HG03432 (cell line): ENCODE measurements around the gene AMPD3.

Experiments used
- ATAC-seq: cut with Tn5 transposase; IDR thresholded peaks from one replicate; pipeline ENCODE4 v1.9.1; 2021; ENCODE audit warnings: mild to moderate bottlenecking, moderate library complexity; ENCODE audit not compliant: unreplicated experiment

The AMPD3 gene

DNA sequence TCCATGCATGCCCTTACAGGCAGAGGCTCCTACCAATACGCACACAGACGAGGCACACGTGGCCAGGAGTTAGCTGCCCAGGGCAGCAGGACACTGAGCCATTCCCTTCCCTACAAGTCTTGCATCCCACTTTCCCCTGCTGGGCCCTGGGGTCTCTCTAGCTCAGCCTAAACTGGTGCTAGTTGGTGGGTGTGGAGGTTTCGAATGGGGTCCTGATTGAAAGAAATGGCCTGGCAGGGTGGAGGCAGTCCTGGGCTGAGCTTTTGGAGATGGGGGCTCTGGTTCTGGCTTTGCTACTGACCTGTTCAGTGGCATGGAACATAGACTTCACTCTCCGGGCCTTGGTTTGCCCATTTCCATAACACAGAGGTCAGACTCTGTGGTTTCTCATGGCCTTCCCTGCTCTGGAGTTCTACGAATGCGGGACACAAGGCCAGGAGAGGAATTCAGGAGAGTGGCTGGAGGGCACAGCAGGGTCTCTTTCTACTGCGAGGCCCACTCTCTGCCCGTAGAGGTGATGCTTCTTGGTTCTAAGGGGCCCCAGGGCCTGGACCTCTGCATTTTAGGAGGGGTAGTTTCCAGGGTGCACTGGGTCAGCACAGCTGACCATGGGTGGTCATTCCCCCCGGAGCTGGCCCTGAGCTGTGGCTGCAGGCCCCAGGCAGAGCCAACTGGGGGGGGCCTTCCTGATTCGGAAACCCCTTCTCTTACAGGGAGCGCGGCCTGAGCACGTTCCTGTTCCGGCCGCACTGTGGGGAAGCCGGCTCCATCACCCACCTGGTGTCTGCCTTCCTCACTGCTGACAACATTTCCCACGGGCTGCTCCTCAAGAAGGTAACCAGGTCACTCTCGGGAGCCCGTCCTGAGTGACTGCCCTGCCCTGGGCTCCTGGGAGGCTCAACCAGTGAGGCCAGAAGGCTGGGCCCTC is 46.0 kb downstream of the AMPD3 start:
- no peak for ATAC-seq

DNA sequence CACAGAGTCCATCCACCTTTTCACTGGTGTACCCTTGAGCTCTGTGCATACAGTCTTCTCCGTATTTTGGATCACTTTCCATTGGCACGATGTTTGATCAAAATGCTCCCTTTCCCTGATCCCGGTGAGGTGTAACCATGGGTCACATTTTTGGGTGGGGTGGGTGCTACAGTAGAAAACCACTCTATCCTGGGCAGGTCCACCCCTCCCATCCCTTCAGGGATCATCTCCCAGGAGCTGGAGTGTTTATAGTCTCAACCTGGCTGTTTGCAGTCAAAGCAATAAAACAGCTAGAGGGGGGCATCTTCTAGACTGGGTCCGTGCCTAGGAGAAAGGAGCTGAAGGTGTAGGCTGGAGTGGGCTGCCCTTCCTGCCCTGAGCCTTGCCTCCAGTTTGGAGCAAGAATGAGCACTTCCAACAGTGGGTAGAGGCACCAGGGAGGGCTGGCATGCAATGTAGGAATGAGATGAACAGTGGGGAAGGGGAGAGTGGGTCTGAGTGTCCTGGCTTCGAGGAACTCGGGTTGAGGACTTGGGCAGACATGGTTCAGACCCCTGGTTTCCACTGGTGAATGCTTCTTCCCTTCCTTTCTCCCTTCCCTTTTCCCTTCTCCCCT is 47.1 kb downstream of the AMPD3 start:
- no peak for ATAC-seq

DNA sequence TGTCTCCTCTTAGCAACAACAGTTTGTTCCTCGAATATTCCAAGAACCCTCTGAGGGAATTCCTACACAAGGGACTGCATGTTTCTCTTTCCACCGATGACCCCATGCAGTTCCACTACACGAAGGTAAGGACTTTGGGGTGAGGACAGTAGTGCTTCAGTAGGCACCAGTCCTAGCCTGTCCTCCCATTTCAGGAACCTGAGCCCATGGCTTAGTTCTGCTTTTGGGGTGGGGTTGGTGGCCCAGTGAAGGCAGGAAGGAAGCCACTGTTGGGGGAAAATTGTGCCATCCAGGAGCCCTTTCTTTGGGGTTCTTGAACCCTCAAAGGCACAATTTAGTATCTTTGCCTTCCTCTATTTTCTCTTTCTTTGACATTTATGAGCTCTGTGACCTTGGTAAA is 47.7 kb downstream of the AMPD3 start:
- ATAC-seq = no peak

DNA sequence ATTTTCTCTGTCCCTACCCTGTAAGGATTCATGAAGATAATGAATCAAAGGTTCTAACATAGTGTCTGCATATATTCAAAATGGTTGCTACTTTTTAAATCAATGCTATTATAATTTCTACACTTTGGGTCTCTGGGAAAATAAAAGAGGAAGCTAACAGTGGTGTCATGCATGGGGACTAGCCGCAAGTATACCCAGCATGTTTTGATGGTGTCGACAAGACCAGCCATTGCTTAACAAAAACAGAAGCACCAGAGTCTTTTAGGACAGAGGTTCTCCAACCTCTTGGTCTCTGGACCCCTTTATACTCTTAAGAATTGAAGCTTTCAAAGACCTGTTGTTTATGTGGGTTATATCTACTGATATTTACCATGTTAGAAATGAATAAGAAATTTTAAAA is 48.2 kb downstream of the AMPD3 start:
- no peak for ATAC-seq

DNA sequence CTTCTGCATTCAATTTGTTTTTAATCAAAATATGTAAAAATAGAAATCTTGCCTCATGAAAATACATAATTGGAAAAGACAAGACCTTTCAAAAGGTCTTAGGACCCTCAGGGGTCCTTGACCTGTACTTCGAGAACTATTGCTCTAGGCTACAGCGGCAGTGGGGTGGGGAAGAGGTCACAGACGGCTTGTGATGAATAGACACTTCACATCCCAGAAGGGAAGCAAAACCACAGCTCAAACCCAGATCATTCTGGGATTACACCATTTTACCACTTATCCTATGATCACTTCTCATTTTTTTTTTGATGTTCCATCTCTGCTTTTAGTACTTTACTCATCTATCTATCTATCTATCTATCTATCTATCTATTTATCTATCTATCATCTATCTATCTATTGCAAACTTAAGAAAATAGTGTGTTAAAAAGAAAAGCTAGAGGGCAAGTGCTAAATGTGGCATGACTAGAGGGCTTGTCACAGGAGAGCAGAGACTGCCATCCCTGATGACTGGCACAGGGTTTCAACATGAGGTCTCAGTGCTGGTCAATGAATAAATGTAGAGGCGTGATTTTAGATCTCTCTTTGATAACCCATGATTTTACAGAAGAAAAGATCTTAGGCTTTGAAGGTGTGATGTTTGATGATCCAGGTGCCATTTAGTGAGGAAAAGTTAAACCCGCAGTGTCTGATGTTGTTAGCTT is 48.9 kb downstream of the AMPD3 start:
- no peak for ATAC-seq

DNA sequence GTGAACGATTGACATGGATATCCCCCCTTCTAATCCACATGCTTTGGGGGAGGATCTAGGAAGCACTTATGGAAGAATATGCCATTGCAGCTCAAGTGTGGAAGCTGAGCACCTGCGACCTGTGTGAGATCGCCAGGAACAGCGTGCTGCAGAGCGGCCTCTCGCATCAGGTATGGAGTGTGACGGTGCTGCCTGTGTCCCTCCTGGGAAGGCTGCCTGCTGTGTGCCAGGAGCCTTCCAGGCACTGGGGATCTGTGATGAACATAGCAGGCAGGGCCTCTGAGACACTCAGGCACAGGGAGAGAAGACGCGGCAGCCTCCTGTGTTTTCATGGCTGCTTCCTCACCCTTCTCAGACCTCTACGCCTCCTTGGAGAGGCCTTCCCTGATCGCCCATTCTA is 49.4 kb downstream of the AMPD3 start:
- no peak for ATAC-seq

DNA sequence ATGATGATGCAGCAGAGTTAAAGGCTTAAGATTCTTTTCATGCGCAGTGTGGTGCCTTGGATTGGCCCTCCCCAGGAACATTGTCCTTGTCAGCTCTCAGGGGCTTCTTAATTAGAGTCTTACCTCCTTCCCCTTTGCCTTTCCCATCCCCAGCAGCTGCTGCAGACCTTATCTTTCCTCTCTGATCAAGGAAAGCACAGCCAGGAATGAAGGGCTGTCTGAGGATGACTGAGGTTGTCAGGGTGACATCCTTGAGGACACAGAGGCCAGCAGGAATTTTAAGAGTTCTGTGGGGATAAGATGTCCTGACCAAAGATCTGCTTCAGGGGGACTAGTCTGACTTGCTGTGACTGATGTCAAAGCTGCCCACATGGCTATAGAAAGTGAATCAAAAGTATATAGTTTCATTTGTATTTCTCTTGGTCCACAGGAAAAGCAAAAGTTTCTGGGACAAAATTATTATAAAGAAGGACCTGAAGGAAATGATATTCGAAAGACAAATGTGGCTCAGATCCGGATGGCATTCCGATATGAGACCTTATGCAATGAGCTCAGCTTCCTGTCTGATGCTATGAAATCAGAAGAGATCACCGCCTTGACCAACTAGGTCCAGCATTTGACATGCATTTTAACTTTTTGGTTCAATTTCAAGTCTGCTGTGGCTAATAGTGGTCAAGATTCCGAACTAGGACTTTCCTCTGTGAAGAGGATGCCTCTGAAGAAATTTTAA is 50.4 kb downstream of the AMPD3 start:
- ATAC-seq = no peak

DNA sequence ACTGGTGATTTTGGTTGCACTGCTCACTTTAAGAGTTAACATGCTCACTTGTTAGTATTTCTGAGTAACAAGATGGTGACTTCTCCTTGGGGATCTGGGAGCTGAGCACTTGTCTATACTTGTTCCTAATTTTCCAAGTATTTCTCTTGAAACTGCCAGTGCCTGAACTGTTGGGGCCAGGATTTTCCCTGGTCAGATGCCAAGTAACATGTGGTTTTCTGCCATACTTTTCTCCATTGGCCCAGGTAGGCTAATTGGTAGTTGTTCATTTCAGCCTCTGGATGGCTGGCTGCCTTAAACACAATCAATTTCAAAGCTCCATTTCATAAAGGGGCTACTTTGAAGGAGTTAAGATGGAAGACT is 50.9 kb downstream of the AMPD3 start:
- ATAC-seq = no peak

DNA sequence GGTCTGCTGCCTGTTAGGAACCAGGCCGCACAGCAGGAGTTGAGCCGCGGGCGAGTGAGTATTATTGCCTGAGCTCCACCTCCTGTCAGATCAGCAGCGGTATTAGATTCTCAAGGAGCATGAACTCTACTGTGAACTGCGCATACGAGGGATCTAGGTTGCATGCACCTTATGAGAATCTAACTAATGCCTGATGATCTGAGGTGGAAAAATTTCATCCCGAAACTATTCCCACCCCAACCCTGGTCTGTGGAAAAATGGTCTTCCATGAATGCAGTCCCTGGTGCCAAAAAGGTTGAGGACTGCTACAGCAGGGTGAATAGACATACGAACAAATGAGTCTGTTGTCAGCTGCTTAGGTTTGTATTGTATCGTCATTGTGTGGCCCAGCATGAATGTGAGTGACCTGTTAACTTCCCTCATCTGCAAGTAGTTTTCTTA is 56.1 kb downstream of the AMPD3 start:
- ATAC-seq = no peak

DNA sequence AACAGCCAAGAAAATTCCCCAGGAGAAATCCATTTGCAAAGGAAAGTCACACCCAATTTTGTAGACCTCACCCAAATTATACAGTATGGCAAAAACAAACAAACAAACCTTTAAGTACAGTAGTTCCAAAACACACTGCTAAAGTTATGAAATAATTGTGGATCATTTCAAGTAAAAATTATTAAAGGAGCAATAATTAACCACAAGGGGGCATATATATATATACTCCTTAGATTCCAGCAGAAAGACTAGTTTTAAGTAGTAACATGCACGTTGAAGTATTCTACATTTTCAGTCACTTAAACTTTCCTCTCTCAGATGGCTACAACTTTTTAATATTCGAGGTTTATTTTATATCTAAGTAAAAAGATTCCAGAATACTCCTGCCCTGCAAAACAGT is 59.1 kb downstream of the AMPD3 start:
- ATAC-seq = no peak

DNA sequence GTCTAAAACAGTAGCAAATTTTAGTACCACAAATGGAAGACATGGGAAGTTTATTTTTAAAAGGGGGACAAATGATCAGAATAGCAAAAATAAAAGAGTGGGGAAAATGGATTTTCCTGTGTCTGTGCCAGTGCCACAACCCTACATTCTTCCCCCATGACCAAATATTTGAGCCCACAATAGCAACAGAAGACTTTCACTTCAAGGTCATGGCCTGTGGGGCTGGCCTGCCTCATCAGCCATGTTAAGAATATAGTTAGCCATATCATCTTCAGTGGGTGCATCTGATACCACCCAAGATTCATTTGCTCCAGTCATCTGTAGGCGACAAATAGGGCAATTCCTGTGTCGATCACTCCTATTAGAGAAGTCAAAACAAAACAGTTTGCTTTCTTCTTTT is 59.6 kb downstream of the AMPD3 start:
- no peak for ATAC-seq

DNA sequence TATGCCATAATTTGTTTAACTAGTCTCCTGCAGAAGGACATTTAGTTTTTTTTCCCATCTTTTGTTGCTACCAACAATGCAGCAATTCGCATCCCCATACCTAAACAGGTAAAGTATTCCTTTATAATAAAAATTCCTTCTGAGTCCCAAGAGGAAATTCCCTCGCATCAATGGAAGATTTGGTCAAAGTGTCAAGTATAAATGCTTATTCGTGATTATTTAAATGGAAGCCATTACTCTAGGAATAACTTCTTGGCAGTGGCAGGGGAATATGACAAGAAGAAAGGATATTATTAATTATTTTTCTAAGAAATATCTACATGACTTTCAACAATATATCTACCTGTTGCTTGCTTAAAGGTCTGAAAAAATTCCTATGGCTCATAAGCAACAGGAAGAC is 60.4 kb downstream of the AMPD3 start:
- no peak for ATAC-seq

DNA sequence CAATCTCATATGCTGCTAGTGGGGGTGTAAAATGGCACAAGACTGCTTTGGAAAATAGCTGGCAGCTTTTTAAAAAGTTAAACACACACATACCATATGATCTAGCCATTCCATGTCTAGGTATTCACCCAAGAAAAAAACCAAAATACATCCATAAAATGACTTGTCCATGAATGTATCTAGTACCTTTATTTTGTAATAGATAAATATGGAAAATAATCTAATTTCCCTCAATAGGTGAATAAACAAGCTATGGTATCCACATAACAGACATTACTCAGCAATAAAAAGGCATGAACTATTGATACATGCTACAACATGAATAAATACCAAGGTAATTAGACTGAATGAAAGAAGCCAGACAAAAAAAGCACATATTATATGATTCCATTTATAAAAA is 63.1 kb downstream of the AMPD3 start:
- ATAC-seq = no peak

DNA sequence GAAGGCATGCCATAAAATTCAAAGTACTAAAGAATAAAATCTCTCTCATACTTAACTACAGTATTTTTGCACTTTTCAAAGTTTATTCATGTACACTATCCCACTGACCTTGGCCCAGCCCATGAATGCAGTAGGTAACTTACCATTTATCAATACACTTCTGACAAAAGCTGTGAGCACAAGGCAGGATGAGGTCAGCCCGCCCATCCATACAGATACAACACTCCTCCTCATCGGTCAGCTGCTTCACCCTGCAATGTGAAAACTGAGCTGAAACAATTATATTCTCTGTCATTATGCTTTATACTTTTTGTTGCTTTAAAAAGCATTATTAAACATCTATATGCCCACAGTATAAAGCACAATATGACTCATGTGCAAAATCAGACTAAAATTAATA is 63.8 kb downstream of the AMPD3 start:
- no peak for ATAC-seq

DNA sequence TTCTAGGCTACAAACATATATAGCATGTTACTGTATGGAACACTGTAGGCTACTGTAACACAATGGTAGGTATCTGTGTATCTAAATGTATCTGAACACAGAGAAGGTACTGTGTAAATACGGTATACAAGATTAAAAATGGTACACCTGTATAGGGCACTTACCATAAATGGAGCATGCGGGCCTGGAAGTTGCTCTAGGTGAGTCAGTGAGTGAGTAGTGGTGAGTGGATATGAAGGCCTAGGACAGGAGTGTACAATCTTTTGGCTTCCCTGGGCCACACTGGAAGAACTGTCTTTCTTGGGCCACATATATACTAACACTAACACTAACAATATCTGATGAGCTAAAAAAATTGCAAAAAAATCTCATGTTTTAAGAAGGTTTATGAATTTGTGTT is 64.6 kb downstream of the AMPD3 start:
- ATAC-seq = no peak

DNA sequence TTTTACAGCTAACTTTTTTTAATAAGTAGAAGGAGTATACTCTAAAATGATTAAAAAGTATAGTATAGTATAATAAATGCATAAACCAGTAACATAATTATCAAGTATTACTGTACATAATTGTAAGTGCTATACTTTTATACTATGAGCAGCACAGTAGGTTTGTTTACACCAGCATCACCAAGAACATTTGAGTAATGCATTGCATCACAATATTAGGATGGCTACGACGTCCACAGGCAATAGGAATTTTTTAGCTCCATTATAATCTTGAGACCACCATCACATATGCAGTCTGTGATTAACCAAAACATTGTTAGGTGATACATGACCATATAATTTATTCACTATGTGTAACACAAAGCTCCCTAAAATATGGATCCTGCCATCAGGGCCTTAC is 65.5 kb downstream of the AMPD3 start:
- no peak for ATAC-seq

DNA sequence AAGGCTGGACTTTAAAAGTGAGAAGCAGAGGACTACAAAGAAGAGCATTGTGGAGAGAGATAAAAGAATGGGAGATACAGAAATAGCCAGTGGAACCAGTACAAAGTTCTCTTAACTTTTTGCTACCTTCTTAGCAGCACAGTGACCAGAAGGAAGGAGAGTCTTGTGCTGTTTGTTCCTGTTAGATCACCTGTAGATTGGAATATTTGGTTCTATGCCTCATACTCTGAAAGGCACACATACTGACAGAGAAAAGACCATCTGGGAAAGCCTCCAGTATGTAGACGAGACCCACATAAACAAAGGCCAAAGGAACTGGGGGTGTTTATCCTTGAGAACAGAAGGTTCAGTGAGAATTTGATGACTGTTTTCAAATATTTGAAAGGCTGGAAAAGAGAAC is 67.2 kb downstream of the AMPD3 start:
- no peak for ATAC-seq

DNA sequence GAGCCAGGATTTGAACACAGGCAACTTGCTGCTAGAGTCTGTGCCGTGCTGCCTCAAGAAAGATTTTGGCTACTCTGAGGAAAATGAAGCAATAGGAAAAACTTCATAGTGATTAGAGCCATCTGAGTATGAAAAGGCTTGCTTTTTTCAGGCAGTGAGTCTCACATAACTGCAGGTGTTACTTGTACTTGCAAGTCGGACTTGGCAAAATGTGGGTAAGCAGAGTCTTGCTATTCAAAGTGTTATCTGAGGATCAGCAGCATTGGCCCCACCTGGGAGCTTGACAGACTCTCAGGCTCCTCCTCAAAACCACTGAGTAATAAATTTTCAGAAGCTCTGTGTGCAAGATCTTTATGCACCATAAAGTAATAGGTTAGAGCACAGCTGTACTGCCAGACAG is 67.9 kb downstream of the AMPD3 start:
- no peak for ATAC-seq

DNA sequence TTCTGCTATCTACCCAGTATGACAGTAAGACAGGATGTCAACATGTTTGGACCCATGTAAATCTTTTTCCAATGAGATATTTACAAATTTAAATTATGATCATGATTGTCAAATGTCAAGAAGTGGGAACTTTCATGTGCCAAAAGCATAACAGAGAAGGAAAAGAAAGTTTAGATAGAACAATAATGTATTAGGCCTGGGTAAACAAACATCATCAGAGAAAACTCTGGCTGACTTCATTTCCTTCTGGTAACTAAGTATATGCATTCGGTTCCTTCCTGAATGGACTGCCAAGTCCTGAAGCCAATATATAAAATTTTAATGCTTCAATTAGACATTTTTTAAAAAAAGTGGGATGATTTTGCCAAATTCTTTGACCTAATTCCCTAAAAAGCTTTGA is 69.4 kb downstream of the AMPD3 start:
- ATAC-seq = no peak

DNA sequence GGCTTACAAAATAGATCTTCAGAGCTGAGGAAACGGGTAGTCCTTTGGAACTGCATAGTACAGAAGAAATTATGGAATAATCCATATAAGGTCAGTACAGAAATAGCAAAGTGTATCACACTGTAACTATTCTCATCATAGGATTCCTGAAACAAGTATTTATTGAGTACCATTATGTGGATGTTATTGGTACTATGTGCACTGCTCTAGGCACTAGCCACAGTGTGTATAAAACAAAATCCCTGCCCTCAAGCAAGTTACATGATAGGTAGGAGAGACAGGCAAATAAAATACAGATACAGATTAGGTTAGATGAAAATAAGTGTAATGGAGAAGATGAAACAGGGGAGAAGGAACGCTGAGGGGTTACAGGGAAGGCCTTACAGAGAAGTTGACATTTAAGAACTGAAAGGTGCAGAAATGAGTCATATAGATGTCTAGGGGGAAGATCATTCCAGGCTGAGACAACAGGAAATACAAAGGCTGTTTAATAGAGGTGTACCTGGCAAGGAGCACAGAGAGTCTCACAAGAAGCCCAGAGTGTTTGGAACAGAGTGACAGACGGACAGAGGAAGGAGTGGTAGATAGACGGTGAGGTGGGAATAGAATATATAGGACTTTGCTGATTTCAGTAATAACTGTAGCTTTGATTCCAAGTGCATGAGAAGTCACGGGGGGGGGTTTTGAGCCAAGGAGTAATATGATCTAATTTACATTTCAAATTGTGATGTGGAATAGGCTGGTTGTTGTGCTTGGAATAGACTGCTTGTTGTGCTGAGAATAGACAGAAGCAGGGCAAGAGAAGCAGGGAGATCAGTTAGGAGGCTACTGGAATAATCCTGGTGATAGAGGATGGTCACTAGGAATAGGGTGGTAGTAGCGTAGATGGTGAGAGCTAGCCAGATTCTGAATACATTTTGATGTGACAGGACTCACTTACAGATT is 72.2 kb downstream of the AMPD3 start:
- ATAC-seq = peak; percentile 97
